RWPE2 (cell line): ENCODE measurements around the gene POLD2.

Source experiments
- ATAC-seq: fragments of 200-7000 bp; cut with Tn5 transposase; 3 replicates; pipeline ENCODE4 v1.9.1; 2021; ENCODE audit warnings: low read depth
- DNase-seq: peaks from one replicate; pipeline ENCODE4 v3.0.0-alpha.2; 2020; ENCODE audit warnings: low spot score
- H3K27ac ChIP-seq: fragments of 450-650 bp; 2 replicates; pipeline ENCODE4 v1.5.1; 2017; ENCODE audit warnings: mild to moderate bottlenecking; ENCODE audit not compliant: poor library complexity, severe bottlenecking
- H3K27me3 ChIP-seq: fragments of 250-450 bp; sonication (Bioruptor Pico); 2 replicates; pipeline ENCODE4 v1.5.1; 2021; ENCODE audit warnings: mild to moderate bottlenecking, moderate library complexity; ENCODE audit not compliant: insufficient read depth, poor library complexity, severe bottlenecking
- H3K36me3 ChIP-seq: fragments of 250-450 bp; sonication (Bioruptor Pico); 2 replicates; pipeline ENCODE4 v1.5.1; 2020; ENCODE audit warnings: low read depth, mild to moderate bottlenecking, moderate library complexity
- H3K4me1 ChIP-seq: fragments of 250-450 bp; sonication (Bioruptor Pico); 2 replicates; pipeline ENCODE4 v1.5.1; 2021; ENCODE audit warnings: mild to moderate bottlenecking, moderate library complexity; ENCODE audit not compliant: insufficient read depth, poor library complexity, severe bottlenecking
- H3K4me3 ChIP-seq: fragments of 250-450 bp; sonication (Bioruptor Pico); 2 replicates; pipeline ENCODE4 v1.5.1; 2021; ENCODE audit warnings: mild to moderate bottlenecking, moderate library complexity; ENCODE audit not compliant: severe bottlenecking
- H3K9me3 ChIP-seq: fragments of 250-450 bp; sonication (Bioruptor Pico); 2 replicates; pipeline ENCODE4 v1.5.1; 2021; ENCODE audit warnings: mild to moderate bottlenecking, moderate library complexity; ENCODE audit not compliant: severe bottlenecking
- CTCF ChIP-seq: fragments of 450-650 bp; IDR thresholded peaks from one replicate; pipeline ENCODE4 v1.5.1; 2017; ENCODE audit warnings: mild to moderate bottlenecking, moderate library complexity; ENCODE audit not compliant: poor library complexity, severe bottlenecking

Gene POLD2

DNA sequence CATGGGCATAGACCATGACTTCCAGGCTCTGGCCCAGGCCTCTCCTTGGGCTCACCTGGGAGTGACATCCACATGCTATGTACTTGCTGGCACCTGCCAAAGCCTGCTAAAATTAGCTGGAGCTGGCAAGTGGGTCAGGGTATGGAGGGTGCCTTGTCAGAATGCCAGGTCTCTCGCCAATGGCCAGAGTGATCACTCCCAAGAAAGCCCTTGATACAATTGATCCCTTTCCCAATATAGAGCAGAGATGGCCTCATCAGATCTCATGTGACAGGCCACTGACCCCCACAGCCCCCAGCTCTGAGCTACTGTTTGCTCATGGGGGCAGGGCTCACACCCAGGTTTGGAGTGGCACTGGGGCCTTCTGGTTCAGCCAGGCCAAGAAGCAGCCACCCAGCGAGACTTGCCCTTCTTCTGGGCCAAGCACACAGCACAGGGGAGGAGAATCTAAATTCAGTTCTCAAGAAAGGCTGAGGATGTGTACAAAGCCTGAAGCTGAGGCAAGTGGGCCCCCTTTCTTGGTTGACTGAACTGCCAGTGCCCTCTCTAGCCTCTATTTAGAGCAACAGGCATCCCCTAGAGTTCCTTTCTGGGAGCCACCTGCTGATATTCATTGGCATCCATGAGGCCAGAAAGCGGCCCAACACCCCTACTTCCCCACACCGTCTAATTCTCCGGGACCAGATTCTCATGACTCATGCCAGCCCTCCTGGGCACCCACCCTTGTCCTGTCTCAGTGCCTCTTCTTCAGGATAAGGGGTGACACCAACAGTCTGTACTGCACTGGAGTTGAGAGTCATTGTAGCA lies 36.7 kb upstream of the POLD2 start:
- DNase-seq (no peak), ATAC-seq (no peak)
- Histone ChIP-seq H3K4me1 (peaks cover 2% of the 10 kb centered on the region), H3K9me3 (peaks cover 4% of the 10 kb centered on the region), H3K27me3 (no peaks in the 10 kb centered on the region), H3K4me3 (no peak overlapping the region), H3K36me3 (no peaks in the 10 kb centered on the region), H3K27ac (no peak overlapping the region)
- no peak for TF ChIP-seq CTCF

DNA sequence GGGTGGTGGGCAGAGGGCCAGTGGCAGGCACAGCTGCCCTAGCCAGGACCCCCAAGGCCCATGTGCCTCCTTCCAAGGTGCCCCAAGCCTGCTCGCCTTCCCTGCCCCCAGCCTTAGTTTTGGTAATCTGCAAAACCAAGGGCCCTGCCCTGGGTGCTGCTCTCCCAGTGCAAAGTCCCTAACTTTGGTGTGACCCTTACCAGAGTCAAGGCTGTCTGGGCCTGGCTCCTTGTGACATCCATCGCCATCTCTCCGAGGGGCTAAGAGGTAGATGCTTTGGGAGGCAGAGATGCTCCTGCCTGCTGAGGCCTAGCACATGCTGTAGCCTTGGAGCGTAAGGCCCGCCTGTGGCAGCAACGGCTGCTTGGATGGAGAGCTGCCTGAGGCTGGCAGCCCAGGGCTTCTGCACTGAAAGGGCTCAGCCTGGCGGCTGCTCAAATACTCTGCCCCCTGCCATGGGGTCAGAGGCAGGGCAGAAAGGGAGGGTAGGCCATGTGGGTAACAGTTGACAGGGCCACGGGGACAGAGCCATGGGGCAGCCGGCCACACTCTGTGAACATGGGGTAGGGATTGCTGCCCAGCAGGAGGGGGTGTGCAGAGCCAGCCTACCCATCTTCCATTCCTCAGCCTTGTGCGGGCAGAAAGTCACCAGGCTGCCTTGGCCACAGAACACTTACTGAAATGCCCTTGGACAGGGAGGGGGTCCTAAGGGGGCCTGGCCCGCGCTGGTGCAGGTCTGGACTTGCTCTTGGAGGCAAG lies 35.7 kb upstream of the POLD2 start:
- no peaks in the 10 kb centered on the region for H3K27me3 ChIP-seq
- TF ChIP-seq CTCF: no peak
- no peak overlapping the region for H3K27ac ChIP-seq
- DNase-seq (no peak), ATAC-seq (no peak)
- H3K9me3 ChIP-seq: no peaks in the 10 kb centered on the region
- no peaks in the 10 kb centered on the region for H3K36me3 ChIP-seq
- peaks cover 2% of the 10 kb centered on the region for H3K4me1 ChIP-seq
- no peak overlapping the region for H3K4me3 ChIP-seq

DNA sequence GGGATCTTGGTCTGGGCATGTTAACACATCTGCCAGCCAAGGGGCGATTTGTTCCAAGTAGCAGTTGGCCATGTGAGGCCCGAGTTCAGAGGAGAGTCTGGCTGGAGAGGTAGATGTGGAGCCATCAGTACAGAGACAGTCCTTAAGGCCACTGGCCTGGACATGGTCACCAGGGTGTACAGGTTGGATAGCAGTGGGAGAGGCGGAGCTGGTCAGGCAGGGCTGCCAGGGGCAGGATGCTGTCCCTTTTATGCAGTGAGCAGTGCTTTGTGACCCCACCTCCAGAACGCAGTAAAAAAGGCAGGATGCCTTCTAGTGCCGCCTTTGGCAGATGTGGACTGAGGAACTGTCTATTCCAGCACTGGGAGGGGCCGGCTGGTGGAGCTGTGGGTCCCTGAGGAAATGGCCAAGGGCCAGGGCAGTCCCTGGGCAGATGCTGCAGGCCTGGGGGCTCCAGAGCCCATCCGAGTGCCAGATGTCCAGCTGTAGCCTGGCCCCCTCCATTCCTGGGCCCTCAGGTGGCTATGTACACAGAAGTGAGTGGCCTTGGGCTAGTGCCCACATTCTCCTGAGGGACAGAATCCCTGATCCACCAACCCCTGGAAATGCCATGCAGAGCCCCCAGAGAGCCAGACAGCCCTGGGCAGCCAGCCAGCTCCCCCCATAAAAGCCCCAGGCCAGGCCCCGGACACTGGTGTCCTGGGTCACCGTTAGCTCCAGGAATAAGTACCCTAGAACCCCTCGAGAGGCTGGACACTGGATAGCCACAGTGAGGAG lies 34.9 kb upstream of the POLD2 start:
- no peak for DNase-seq
- Histone ChIP-seq H3K27ac (no peak overlapping the region), H3K4me3 (no peak overlapping the region), H3K4me1 (peaks cover 1% of the 10 kb centered on the region), H3K9me3 (no peaks in the 10 kb centered on the region), H3K36me3 (no peaks in the 10 kb centered on the region), H3K27me3 (no peaks in the 10 kb centered on the region)
- TF ChIP-seq CTCF: no peak
- no peak for ATAC-seq

DNA sequence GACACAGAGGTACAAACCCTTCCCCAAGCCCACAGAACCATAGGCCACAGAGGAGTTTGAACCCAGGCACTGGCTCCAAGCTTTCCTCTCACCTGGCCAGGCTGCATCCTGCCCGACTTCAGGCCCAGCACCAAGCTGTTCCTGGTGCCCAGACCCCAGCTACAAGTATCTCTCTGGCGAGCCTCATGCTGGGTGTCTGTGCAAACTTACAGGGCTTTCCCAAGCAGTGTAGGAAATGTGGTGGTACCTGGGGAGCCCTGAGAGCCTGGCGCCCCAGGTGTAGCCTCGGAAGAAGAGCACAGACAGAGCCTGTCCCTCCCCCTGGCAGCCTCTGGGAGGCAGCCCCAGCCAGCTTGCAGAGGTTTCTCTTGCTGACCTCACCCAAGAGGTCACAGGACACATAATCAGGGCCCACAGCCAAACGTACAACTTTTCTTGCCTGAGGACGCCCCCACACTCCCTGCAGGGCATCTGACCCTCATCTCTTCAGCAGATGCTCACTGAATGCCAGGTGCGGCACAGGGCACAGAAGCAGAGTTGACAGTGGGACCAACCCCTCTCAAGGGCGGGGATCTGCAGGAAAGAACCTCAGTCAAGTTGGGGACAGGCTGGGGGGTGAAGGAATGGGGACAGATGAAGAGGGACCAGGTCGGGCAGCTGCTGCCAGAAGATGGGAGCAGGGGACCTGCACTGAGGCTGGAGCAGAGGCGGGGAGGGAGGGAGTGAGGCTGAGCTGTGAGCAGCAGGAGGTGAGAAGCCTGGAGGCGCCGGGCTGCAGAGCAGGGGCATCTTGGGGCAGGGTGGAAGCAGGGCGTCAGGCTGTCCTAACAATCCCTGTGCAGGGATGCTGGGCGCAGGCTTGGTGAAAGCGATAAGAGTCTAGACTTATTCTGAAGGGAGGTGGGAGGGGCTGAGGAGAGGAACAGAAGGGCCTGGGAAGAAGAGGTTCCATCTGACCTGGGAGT lies 34.0 kb upstream of the POLD2 start:
- Histone ChIP-seq H3K4me1 (no peaks in the 10 kb centered on the region), H3K4me3 (no peak overlapping the region), H3K27ac (no peak overlapping the region), H3K27me3 (no peaks in the 10 kb centered on the region), H3K9me3 (no peaks in the 10 kb centered on the region), H3K36me3 (no peaks in the 10 kb centered on the region)
- DNase-seq (no peak), ATAC-seq (no peak; the same call in 2 of the 3 replicates)
- no peak for TF ChIP-seq CTCF
